Liver (tissue), 3 donors: ENCODE results near the gene PDE3A.

Experiments
- ATF3 ChIP-seq: IDR thresholded peaks from 2 replicates; pipeline ENCODE4 v1.6.1; 2016; ENCODE audit warnings: antibody characterized with exemption
- FOXA1 ChIP-seq: IDR thresholded peaks from 2 replicates; pipeline ENCODE4 v1.6.1; 2016; ENCODE audit warnings: antibody characterized with exemption
- GABPA ChIP-seq, 2 donors: IDR thresholded peaks in 1 of 2; conservative IDR thresholded peaks in 1 of 2; 2 replicates each; pipeline ENCODE4 v1.6.1; 2016; ENCODE audit warnings: antibody characterized with exemption in 2 of 2, mild to moderate bottlenecking in 1 of 2, moderate library complexity in 1 of 2
- JUND ChIP-seq, 2 donors: IDR thresholded peaks; 2 replicates each; pipeline ENCODE4 v1.6.1; 2016; ENCODE audit warnings: antibody characterized with exemption in 2 of 2
- RAD21 ChIP-seq, 2 donors: IDR thresholded peaks; 2 replicates each; pipeline ENCODE4 v1.6.1; 2016; ENCODE audit warnings: antibody characterized with exemption in 2 of 2, mild to moderate bottlenecking in 2 of 2
- SP1 ChIP-seq: IDR thresholded peaks from 2 replicates; pipeline ENCODE4 v1.6.1; 2018; ENCODE audit warnings: antibody characterized with exemption, mild to moderate bottlenecking
- YY1 ChIP-seq: IDR thresholded peaks from 2 replicates; pipeline ENCODE4 v1.6.1; 2016; ENCODE audit warnings: antibody characterized with exemption, mild to moderate bottlenecking
- TF ChIP-seq, protein P1 (sequence below): fragments of 150-350 bp; IDR thresholded peaks from 2 replicates; pipeline ENCODE4 v1.5.1; 2017; ENCODE audit warnings: improper control_type of control experiment, low read depth, low read length; ENCODE audit not compliant: missing input control
- TF ChIP-seq, protein P2 (sequence below): IDR thresholded peaks from 2 replicates; pipeline ENCODE4 v1.6.1; 2016; ENCODE audit warnings: antibody characterized with exemption, mild to moderate bottlenecking
- donor health status: healthy.
- donor health status: healthy.

GRCh38 chr12:20657496-20657895, 289.2 kb downstream of the PDE3A start:
- TF ChIP-seq, protein P1, sequence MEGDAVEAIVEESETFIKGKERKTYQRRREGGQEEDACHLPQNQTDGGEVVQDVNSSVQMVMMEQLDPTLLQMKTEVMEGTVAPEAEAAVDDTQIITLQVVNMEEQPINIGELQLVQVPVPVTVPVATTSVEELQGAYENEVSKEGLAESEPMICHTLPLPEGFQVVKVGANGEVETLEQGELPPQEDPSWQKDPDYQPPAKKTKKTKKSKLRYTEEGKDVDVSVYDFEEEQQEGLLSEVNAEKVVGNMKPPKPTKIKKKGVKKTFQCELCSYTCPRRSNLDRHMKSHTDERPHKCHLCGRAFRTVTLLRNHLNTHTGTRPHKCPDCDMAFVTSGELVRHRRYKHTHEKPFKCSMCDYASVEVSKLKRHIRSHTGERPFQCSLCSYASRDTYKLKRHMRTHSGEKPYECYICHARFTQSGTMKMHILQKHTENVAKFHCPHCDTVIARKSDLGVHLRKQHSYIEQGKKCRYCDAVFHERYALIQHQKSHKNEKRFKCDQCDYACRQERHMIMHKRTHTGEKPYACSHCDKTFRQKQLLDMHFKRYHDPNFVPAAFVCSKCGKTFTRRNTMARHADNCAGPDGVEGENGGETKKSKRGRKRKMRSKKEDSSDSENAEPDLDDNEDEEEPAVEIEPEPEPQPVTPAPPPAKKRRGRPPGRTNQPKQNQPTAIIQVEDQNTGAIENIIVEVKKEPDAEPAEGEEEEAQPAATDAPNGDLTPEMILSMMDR: no peak
- TF ChIP-seq SP1 (no peak), ATF3 (no peak), YY1 (no peak), JUND (IDR thresholded peaks at IDR 0.05) (no peak), GABPA (IDR thresholded peaks at IDR 0.05 in 1 of 2, conservative IDR thresholded peaks at IDR 0.05 in 1 of 2) (no peak), RAD21 (IDR thresholded peaks at IDR 0.05) (no peak), FOXA1 (no peak)
- TF ChIP-seq, protein P2, sequence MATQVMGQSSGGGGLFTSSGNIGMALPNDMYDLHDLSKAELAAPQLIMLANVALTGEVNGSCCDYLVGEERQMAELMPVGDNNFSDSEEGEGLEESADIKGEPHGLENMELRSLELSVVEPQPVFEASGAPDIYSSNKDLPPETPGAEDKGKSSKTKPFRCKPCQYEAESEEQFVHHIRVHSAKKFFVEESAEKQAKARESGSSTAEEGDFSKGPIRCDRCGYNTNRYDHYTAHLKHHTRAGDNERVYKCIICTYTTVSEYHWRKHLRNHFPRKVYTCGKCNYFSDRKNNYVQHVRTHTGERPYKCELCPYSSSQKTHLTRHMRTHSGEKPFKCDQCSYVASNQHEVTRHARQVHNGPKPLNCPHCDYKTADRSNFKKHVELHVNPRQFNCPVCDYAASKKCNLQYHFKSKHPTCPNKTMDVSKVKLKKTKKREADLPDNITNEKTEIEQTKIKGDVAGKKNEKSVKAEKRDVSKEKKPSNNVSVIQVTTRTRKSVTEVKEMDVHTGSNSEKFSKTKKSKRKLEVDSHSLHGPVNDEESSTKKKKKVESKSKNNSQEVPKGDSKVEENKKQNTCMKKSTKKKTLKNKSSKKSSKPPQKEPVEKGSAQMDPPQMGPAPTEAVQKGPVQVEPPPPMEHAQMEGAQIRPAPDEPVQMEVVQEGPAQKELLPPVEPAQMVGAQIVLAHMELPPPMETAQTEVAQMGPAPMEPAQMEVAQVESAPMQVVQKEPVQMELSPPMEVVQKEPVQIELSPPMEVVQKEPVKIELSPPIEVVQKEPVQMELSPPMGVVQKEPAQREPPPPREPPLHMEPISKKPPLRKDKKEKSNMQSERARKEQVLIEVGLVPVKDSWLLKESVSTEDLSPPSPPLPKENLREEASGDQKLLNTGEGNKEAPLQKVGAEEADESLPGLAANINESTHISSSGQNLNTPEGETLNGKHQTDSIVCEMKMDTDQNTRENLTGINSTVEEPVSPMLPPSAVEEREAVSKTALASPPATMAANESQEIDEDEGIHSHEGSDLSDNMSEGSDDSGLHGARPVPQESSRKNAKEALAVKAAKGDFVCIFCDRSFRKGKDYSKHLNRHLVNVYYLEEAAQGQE: no peak
